ENCODE measurements around the gene FAM168A. TPM values are rescaled to one million over a fixed set of nuclear protein-coding genes. Genes with fewer than 3 reads are reported as not detected.

FAM168A gene
- polyA plus RNA-seq, 4 donors, result 5.4 to 18.8 (median 9.9) TPM

- Histone ChIP-seq H3K36me3 (ENCODE audit: control insufficient read depth in 3 of 3, insufficient read depth in 2 of 3, low read depth in 1 of 3, low read length in 3 of 3) (peaks cover 0 to 47% (median 3%) of the 10 kb centered on the region in 3 donors), H3K9me3 (ENCODE audit: control insufficient read depth in 2 of 2, insufficient read depth in 1 of 2, low read depth in 1 of 2, low read length in 1 of 2) (no peaks in the 10 kb centered on the region)
- FAIRE-seq, result no peak
Observed at GRCh38 chr11:73390601-73391565, 207.0 kb downstream of the FAM168A start.

GRCh38 chr11:73389916-73390315 is 208.0 kb downstream of the FAM168A start:
- DNase-seq, result no peak
- Histone ChIP-seq H3K4me1 (ENCODE audit: control insufficient read depth in 3 of 3, insufficient read depth in 2 of 3, low read depth in 1 of 3, low read length in 2 of 3) (peaks cover 0 to 17% (median 2%) of the 10 kb centered on the region in 3 donors), H3K9me3 (ENCODE audit: control insufficient read depth in 2 of 2, insufficient read depth in 1 of 2, low read depth in 1 of 2, low read length in 1 of 2) (no peaks in the 10 kb centered on the region), H3K4me3 (ENCODE audit: low read depth in 1 of 3, low read length in 3 of 3) (no peak overlapping the region), H3K27me3 (ENCODE audit: control insufficient read depth in 3 of 3, insufficient read depth in 3 of 3, low read length in 3 of 3) (no peaks in the 10 kb centered on the region), H3K27ac (ENCODE audit: low read depth in 1 of 3, low read length in 2 of 3) (no peak overlapping the region), H3K36me3 (ENCODE audit: control insufficient read depth in 3 of 3, insufficient read depth in 2 of 3, low read depth in 1 of 3, low read length in 3 of 3) (peaks cover 0 to 39% (median 3%) of the 10 kb centered on the region in 3 donors)
- 42 to 65% (median 61%) methylated on average over 7 of the region's 7 CpGs for WGBS, 3 donors
- no peak for FAIRE-seq

More at GRCh38 chr11:73390601-73391565, 207.0 kb downstream of the FAM168A start:
- Histone ChIP-seq H3K4me1 (ENCODE audit: control insufficient read depth in 3 of 3, insufficient read depth in 2 of 3, low read depth in 1 of 3, low read length in 2 of 3) (peaks cover 0 to 11% (median 0%) of the 10 kb centered on the region in 3 donors), H3K27me3 (ENCODE audit: control insufficient read depth in 3 of 3, insufficient read depth in 3 of 3, low read length in 3 of 3) (no peaks in the 10 kb centered on the region), H3K4me3 (ENCODE audit: low read depth in 1 of 3, low read length in 3 of 3) (no peak overlapping the region), H3K27ac (ENCODE audit: low read depth in 1 of 3, low read length in 2 of 3) (no peak overlapping the region)
- no peak for DNase-seq
- WGBS, 3 donors, result 90 to 94% (median 94%) methylated on average over 12 of the region's 12 CpGs

- Histone ChIP-seq H3K27me3 (ENCODE audit: control insufficient read depth in 3 of 3, insufficient read depth in 3 of 3, low read length in 3 of 3) (no peaks in the 10 kb centered on the region), H3K4me1 (ENCODE audit: control insufficient read depth in 3 of 3, insufficient read depth in 2 of 3, low read depth in 1 of 3, low read length in 2 of 3) (peaks cover under 1 to 19% (median 5%) of the 10 kb centered on the region in 3 donors), H3K4me3 (ENCODE audit: low read depth in 1 of 3, low read length in 3 of 3) (no peak overlapping the region), H3K9me3 (ENCODE audit: control insufficient read depth in 2 of 2, insufficient read depth in 1 of 2, low read depth in 1 of 2, low read length in 1 of 2) (no peaks in the 10 kb centered on the region), H3K27ac (ENCODE audit: low read depth in 1 of 3, low read length in 2 of 3) (no peak overlapping the region), H3K36me3 (ENCODE audit: control insufficient read depth in 3 of 3, insufficient read depth in 2 of 3, low read depth in 1 of 3, low read length in 3 of 3) (peaks cover 0 to 31% (median 3%) of the 10 kb centered on the region in 3 donors)
- 84 to 89% (median 84%) methylated on average over 6 of the region's 6 CpGs for WGBS, 3 donors
- no peak for DNase-seq
- FAIRE-seq, result no peak
Observed at GRCh38 chr11:73389134-73389525, 208.8 kb downstream of the FAM168A start.

- Histone ChIP-seq H3K27ac (ENCODE audit: low read depth in 1 of 3, low read length in 2 of 3) (no peak overlapping the region), H3K4me1 (ENCODE audit: control insufficient read depth in 3 of 3, insufficient read depth in 2 of 3, low read depth in 1 of 3, low read length in 2 of 3) (peaks cover 2 to 24% (median 9%) of the 10 kb centered on the region in 3 donors), H3K4me3 (ENCODE audit: low read depth in 1 of 3, low read length in 3 of 3) (no peak overlapping the region), H3K27me3 (ENCODE audit: control insufficient read depth in 3 of 3, insufficient read depth in 3 of 3, low read length in 3 of 3) (no peaks in the 10 kb centered on the region), H3K9me3 (ENCODE audit: control insufficient read depth in 2 of 2, insufficient read depth in 1 of 2, low read depth in 1 of 2, low read length in 1 of 2) (no peaks in the 10 kb centered on the region), H3K36me3 (ENCODE audit: control insufficient read depth in 3 of 3, insufficient read depth in 2 of 3, low read depth in 1 of 3, low read length in 3 of 3) (peaks cover 0 to 26% (median 3%) of the 10 kb centered on the region in 3 donors)
- 74 to 87% (median 86%) methylated on average over 12 to 23 of the region's 23 CpGs for WGBS, 3 donors
- FAIRE-seq, result no peak
- DNase-seq, result no peak
Observed at GRCh38 chr11:73388265-73389133, 209.4 kb downstream of the FAM168A start.

- peak overlapping the region in 1 of 3 donors; percentile 45 for H3K27ac ChIP-seq (ENCODE audit: low read depth in 1 of 3, low read length in 2 of 3)
- peaks cover 0 to 24% (median under 1%) of the 10 kb centered on the region in 3 donors for H3K36me3 ChIP-seq (ENCODE audit: control insufficient read depth in 3 of 3, insufficient read depth in 2 of 3, low read depth in 1 of 3, low read length in 3 of 3)
- no peak overlapping the region for H3K4me3 ChIP-seq (ENCODE audit: low read depth in 1 of 3, low read length in 3 of 3)
- WGBS, 3 donors, result 83 to 89% (median 88%) methylated on average over 21 of the region's 21 CpGs
- peaks cover 2 to 32% (median 9%) of the 10 kb centered on the region in 3 donors for H3K4me1 ChIP-seq (ENCODE audit: control insufficient read depth in 3 of 3, insufficient read depth in 2 of 3, low read depth in 1 of 3, low read length in 2 of 3)
- H3K9me3 ChIP-seq (ENCODE audit: control insufficient read depth in 2 of 2, insufficient read depth in 1 of 2, low read depth in 1 of 2, low read length in 1 of 2), result no peaks in the 10 kb centered on the region
- FAIRE-seq, result no peak
- no peaks in the 10 kb centered on the region for H3K27me3 ChIP-seq (ENCODE audit: control insufficient read depth in 3 of 3, insufficient read depth in 3 of 3, low read length in 3 of 3)
- DNase-seq, result no peak
Observed at GRCh38 chr11:73387594-73388264, 210.2 kb downstream of the FAM168A start.

GRCh38 chr11:73386546-73386945 is 211.4 kb downstream of the FAM168A start:
- Histone ChIP-seq H3K36me3 (ENCODE audit: control insufficient read depth in 3 of 3, insufficient read depth in 2 of 3, low read depth in 1 of 3, low read length in 3 of 3) (peaks cover 0 to 16% (median 0%) of the 10 kb centered on the region in 3 donors), H3K27me3 (ENCODE audit: control insufficient read depth in 3 of 3, insufficient read depth in 3 of 3, low read length in 3 of 3) (no peaks in the 10 kb centered on the region), H3K4me3 (ENCODE audit: low read depth in 1 of 3, low read length in 3 of 3) (no peak overlapping the region), H3K4me1 (ENCODE audit: control insufficient read depth in 3 of 3, insufficient read depth in 2 of 3, low read depth in 1 of 3, low read length in 2 of 3) (peaks cover 2 to 36% (median 9%) of the 10 kb centered on the region in 3 donors), H3K9me3 (ENCODE audit: control insufficient read depth in 2 of 2, insufficient read depth in 1 of 2, low read depth in 1 of 2, low read length in 1 of 2) (no peaks in the 10 kb centered on the region), H3K27ac (ENCODE audit: low read depth in 1 of 3, low read length in 2 of 3) (peak overlapping the region in 2 of 3 donors; percentile 1 to 30)
- FAIRE-seq, result no peak
- WGBS, 3 donors, result 85 to 96% (median 86%) methylated on average over 8 of the region's 8 CpGs
- DNase-seq, result no peak

GRCh38 chr11:73386016-73386415 is 211.9 kb downstream of the FAM168A start:
- 76 to 91% (median 89%) methylated on average over 8 of the region's 8 CpGs for whole genome bisulfite sequencing, 3 donors
- H3K9me3 ChIP-seq (ENCODE audit: control insufficient read depth in 2 of 2, insufficient read depth in 1 of 2, low read depth in 1 of 2, low read length in 1 of 2), result no peaks in the 10 kb centered on the region
- peaks cover 0 to 12% (median 0%) of the 10 kb centered on the region in 3 donors for H3K36me3 ChIP-seq (ENCODE audit: control insufficient read depth in 3 of 3, insufficient read depth in 2 of 3, low read depth in 1 of 3, low read length in 3 of 3)
- peak overlapping the region in 1 of 3 donors; percentile 30 for H3K27ac ChIP-seq (ENCODE audit: low read depth in 1 of 3, low read length in 2 of 3)
- FAIRE-seq (no peak), DNase-seq (peak in 1 of 2 donors; percentile 35)
- H3K27me3 ChIP-seq (ENCODE audit: control insufficient read depth in 3 of 3, insufficient read depth in 3 of 3, low read length in 3 of 3), result no peaks in the 10 kb centered on the region
- H3K4me1 ChIP-seq (ENCODE audit: control insufficient read depth in 3 of 3, insufficient read depth in 2 of 3, low read depth in 1 of 3, low read length in 2 of 3), result peaks cover 2 to 36% (median 9%) of the 10 kb centered on the region in 3 donors
- H3K4me3 ChIP-seq (ENCODE audit: low read depth in 1 of 3, low read length in 3 of 3), result no peak overlapping the region

Data from small intestine (tissue), 7 donors.